Tibial nerve (tissue), 4 donors: ENCODE results near the gene SERINC3. TPM values are rescaled to one million over a fixed set of nuclear protein-coding genes. Genes with fewer than 3 reads are reported as not detected.
"Not testable (repeated sequence)": the region's sequence is repeated elsewhere in the genome, so short reads cannot be mapped to it uniquely, and the experiment has no call there.

Experiments
- DNase-seq, 2 donors: peaks; one replicate each; pipeline ENCODE4 v3.0.0-alpha.2; 2019; ENCODE audit warnings: low spot score in 2 of 2
- H3K27ac ChIP-seq, 4 donors: fragments of 200-600 bp; sonication (generic) in 3 of 4; one replicate each; pipeline ENCODE4 v1.5.1; 2017 to 2019; ENCODE audit warnings: mild to moderate bottlenecking in 1 of 4
- H3K27me3 ChIP-seq, 2 donors: fragments of 200-600 bp; sonication (generic) in 1 of 2; one replicate each; pipeline versions ENCODE4 v1.5.1 to v1.6.0; 2017 to 2019
- H3K36me3 ChIP-seq, 3 donors: fragments of 200-600 bp; sonication (generic); one replicate each; pipeline ENCODE4 v1.5.1; 2018 to 2019
- H3K4me1 ChIP-seq, 4 donors: fragments of 200-600 bp; sonication (generic) in 3 of 4; one replicate each; pipeline ENCODE4 v1.5.1; 2017 to 2019
- H3K4me3 ChIP-seq, 4 donors: fragments of 200-600 bp; sonication (generic) in 3 of 4; one replicate each; pipeline ENCODE4 v1.5.1; 2017 to 2019; ENCODE audit warnings: mild to moderate bottlenecking in 1 of 4, moderate library complexity in 1 of 4
- H3K9me3 ChIP-seq, 4 donors: fragments of 200-600 bp; sonication (generic) in 3 of 4; one replicate each; pipeline ENCODE4 v1.5.1; 2017 to 2019
- CTCF ChIP-seq, 5 experiments: fragments of 200-600 bp in 3 of 5; fragments of 450-650 bp in 2 of 5; sonication (generic) in 3 of 5; IDR thresholded peaks; one replicate each; pipeline ENCODE4 v1.5.1; 2016 to 2019; ENCODE audit warnings: antibody characterized with exemption in 5 of 5, mild to moderate bottlenecking in 3 of 5, moderate library complexity in 2 of 5
- EP300 ChIP-seq, 2 donors: sonication (generic); formaldehyde crosslinking; IDR thresholded peaks; one replicate each; pipeline ENCODE4 v1.6.1; 2017; ENCODE audit warnings: antibody characterized with exemption in 2 of 2, mild to moderate bottlenecking in 1 of 2
- POLR2A ChIP-seq, 2 donors: fragments of 450-650 bp; IDR thresholded peaks; one replicate each; pipeline ENCODE4 v1.6.1; 2017; ENCODE audit warnings: antibody characterized with exemption in 2 of 2, mild to moderate bottlenecking in 2 of 2, moderate library complexity in 2 of 2
- WGBS, 2 donors: methylation state at CpG; one replicate each; pipeline ENCODE4 v1.1.5; 2018; 5-methylcytosine and 5-hydroxymethylcytosine counted together
- total RNA-seq, 4 donors: library from RNA; depleted of rRNA; stranded (reverse); fragments of >200 nt; gene quantifications; one replicate each; pipeline ENCODE4 v1.1.0, GENCODE V29; 2016

Gene SERINC3
- total RNA-seq, 4 donors from 2014 or later = 59.7 to 97.5 (median 86.7) TPM

GRCh38 chr20:44566018-44566417 is 44.1 kb upstream of the SERINC3 start:
- no peaks in the 10 kb centered on the region for H3K9me3 ChIP-seq
- TF ChIP-seq POLR2A (IDR thresholded peaks at IDR 0.05) (no peak), EP300 (IDR thresholded peaks at IDR 0.05) (no peak), CTCF (IDR thresholded peaks at IDR 0.05) (no peak)
- no peaks in the 10 kb centered on the region for H3K4me1 ChIP-seq
- no peak overlapping the region for H3K4me3 ChIP-seq
- no peaks in the 10 kb centered on the region for H3K36me3 ChIP-seq
- H3K27ac ChIP-seq = no peak overlapping the region
- WGBS, 2 donors = 97 to 98% methylated on average over 3 of the region's 3 CpGs
- no peaks in the 10 kb centered on the region for H3K27me3 ChIP-seq
- no peak for DNase-seq

GRCh38 chr20:44561876-44562275 is 40.0 kb upstream of the SERINC3 start:
- no peaks in the 10 kb centered on the region for H3K4me1 ChIP-seq
- no peak for TF ChIP-seq POLR2A (IDR thresholded peaks at IDR 0.05)
- TF ChIP-seq EP300 (IDR thresholded peaks at IDR 0.05) = no peak

GRCh38 chr20:44560818-44561217 is 38.9 kb upstream of the SERINC3 start:
- not testable (repeated sequence) for H3K9me3 ChIP-seq, H3K4me3 ChIP-seq, DNase-seq, H3K4me1 ChIP-seq, H3K36me3 ChIP-seq, H3K27ac ChIP-seq, H3K27me3 ChIP-seq
- 88 to 94% methylated on average over 6 of the region's 6 CpGs for WGBS, 2 donors

More at GRCh38 chr20:44561876-44562275, 40.0 kb upstream of the SERINC3 start:
- Histone ChIP-seq H3K27me3 (no peaks in the 10 kb centered on the region), H3K36me3 (no peaks in the 10 kb centered on the region), H3K27ac (no peak overlapping the region), H3K9me3 (no peaks in the 10 kb centered on the region), H3K4me3 (no peak overlapping the region)
- DNase-seq = no peak

GRCh38 chr20:44560229-44560628 is 38.4 kb upstream of the SERINC3 start:
- TF ChIP-seq EP300 (IDR thresholded peaks at IDR 0.05) (no peak), POLR2A (IDR thresholded peaks at IDR 0.05) (no peak)
- no peaks in the 10 kb centered on the region for H3K36me3 ChIP-seq
- DNase-seq = no peak
- H3K27ac ChIP-seq = no peak overlapping the region
- H3K4me3 ChIP-seq = no peak overlapping the region
- no peaks in the 10 kb centered on the region for H3K9me3 ChIP-seq
- WGBS, 2 donors = 87 to 99% methylated on average over 2 of the region's 2 CpGs
- no peaks in the 10 kb centered on the region for H3K4me1 ChIP-seq
- no peaks in the 10 kb centered on the region for H3K27me3 ChIP-seq

GRCh38 chr20:44559302-44559701 is 37.4 kb upstream of the SERINC3 start:
- no peak for TF ChIP-seq CTCF (IDR thresholded peaks at IDR 0.05)
- no peak for TF ChIP-seq EP300 (IDR thresholded peaks at IDR 0.05)
- TF ChIP-seq POLR2A (IDR thresholded peaks at IDR 0.05) = no peak
- H3K27me3 ChIP-seq = no peaks in the 10 kb centered on the region
- no peak overlapping the region for H3K27ac ChIP-seq
- DNase-seq = no peak
- no peaks in the 10 kb centered on the region for H3K36me3 ChIP-seq
- no peaks in the 10 kb centered on the region for H3K9me3 ChIP-seq
- no peaks in the 10 kb centered on the region for H3K4me1 ChIP-seq
- no peak overlapping the region for H3K4me3 ChIP-seq

- H3K4me1 ChIP-seq = peaks cover 0 to 15% (median 1%) of the 10 kb centered on the region in 4 donors
- H3K36me3 ChIP-seq = no peaks in the 10 kb centered on the region
- H3K4me3 ChIP-seq = no peak overlapping the region
- no peaks in the 10 kb centered on the region for H3K27me3 ChIP-seq
- 67 to 74% methylated on average over 6 of the region's 6 CpGs for WGBS, 2 donors
- TF ChIP-seq EP300 (IDR thresholded peaks at IDR 0.05) (no peak), CTCF (IDR thresholded peaks at IDR 0.05) (no peak), POLR2A (IDR thresholded peaks at IDR 0.05) (no peak)
- H3K9me3 ChIP-seq = no peaks in the 10 kb centered on the region
- DNase-seq = no peak
- H3K27ac ChIP-seq = peak overlapping the region in 3 of 4 donors; percentile 6 to 60 (median 16)
Observed at GRCh38 chr20:44552950-44553908, 31.4 kb upstream of the SERINC3 start.
